ENCODE measurements around the gene MNT.

Gene MNT

DNA sequence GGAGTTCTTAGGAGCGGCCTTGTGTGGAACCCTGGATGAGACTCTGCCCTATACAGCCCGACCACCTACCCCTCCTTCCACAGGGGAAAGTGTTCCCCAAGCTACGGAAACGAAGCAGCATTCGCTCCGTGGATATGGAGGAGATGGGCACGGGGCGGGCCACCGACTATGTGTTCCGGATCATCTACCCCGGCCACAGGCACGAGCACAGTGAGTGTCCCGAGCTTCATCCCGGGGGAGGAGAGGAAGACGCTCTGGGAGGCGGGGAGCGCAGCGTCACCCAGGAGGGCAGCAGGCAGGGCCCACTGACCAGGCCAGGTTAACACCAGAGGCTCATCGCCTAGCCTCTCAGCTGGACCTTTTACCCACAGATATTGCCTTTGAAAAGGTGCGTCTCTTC is 35.7 kb downstream of the MNT start:
- TF ChIP-seq, protein P1, sequence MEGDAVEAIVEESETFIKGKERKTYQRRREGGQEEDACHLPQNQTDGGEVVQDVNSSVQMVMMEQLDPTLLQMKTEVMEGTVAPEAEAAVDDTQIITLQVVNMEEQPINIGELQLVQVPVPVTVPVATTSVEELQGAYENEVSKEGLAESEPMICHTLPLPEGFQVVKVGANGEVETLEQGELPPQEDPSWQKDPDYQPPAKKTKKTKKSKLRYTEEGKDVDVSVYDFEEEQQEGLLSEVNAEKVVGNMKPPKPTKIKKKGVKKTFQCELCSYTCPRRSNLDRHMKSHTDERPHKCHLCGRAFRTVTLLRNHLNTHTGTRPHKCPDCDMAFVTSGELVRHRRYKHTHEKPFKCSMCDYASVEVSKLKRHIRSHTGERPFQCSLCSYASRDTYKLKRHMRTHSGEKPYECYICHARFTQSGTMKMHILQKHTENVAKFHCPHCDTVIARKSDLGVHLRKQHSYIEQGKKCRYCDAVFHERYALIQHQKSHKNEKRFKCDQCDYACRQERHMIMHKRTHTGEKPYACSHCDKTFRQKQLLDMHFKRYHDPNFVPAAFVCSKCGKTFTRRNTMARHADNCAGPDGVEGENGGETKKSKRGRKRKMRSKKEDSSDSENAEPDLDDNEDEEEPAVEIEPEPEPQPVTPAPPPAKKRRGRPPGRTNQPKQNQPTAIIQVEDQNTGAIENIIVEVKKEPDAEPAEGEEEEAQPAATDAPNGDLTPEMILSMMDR (IDR thresholded peaks at IDR 0.05), result no peak
- Histone ChIP-seq H3K9me3 (no peaks in the 10 kb centered on the region), H3K27me3 (no peaks in the 10 kb centered on the region), H3K36me3 (peaks cover 72% of the 10 kb centered on the region), H3K4me3 (ENCODE audit: low read depth in 1 of 2, low read length in 1 of 2) (no peak overlapping the region), H3K4me1 (ENCODE audit: control insufficient read depth in 1 of 2, insufficient read depth in 1 of 2, low read depth in 1 of 2, low read length in 1 of 2) (peaks cover 13 to 15% of the 10 kb centered on the region in 2 experiments), H3K27ac (no peak overlapping the region)

DNA sequence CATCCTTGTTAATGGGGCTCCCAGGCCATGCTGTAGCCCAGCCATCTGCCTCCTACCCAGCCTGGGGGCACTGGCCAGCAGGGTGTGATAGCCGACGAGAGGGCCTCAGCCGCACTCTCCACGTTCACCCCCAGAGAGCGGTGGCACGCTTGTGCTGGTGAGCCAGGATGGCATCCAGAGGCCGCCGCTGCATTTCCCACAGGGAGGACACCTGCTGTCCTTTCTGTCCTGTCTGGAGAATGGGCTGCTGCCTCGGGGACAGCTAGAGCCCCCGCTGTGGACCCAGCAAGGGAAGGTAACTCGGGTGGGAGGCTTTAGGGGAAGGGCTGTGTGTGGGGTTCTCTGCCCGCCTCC is 36.1 kb downstream of the MNT start:
- peaks cover 76% of the 10 kb centered on the region for H3K36me3 ChIP-seq

GRCh38 chr17:2363851-2364762 is 36.8 kb downstream of the MNT start:
- Histone ChIP-seq H3K4me3 (ENCODE audit: low read depth in 1 of 2, low read length in 1 of 2) (no peak overlapping the region), H3K27ac (no peak overlapping the region), H3K36me3 (peaks cover 82% of the 10 kb centered on the region), H3K9me3 (no peaks in the 10 kb centered on the region), H3K4me1 (ENCODE audit: control insufficient read depth in 1 of 2, insufficient read depth in 1 of 2, low read depth in 1 of 2, low read length in 1 of 2) (peaks cover 6 to 9% of the 10 kb centered on the region in 2 experiments), H3K27me3 (no peaks in the 10 kb centered on the region)
- TF ChIP-seq, protein P1 (IDR thresholded peaks at IDR 0.05), result no peak

More for the DNA sequence above, 36.1 kb downstream of the MNT start:
- TF ChIP-seq, protein P1 (IDR thresholded peaks at IDR 0.05), result no peak
- H3K9me3 ChIP-seq, result no peaks in the 10 kb centered on the region
- no peaks in the 10 kb centered on the region for H3K27me3 ChIP-seq
- peaks cover 13 to 15% of the 10 kb centered on the region in 2 experiments for H3K4me1 ChIP-seq (ENCODE audit: control insufficient read depth in 1 of 2, insufficient read depth in 1 of 2, low read depth in 1 of 2, low read length in 1 of 2)
- no peak overlapping the region for H3K4me3 ChIP-seq (ENCODE audit: low read depth in 1 of 2, low read length in 1 of 2)
- H3K27ac ChIP-seq, result no peak overlapping the region

GRCh38 chr17:2363318-2363717 is 37.5 kb downstream of the MNT start:
- H3K27me3 ChIP-seq, result no peaks in the 10 kb centered on the region
- TF ChIP-seq, protein P1 (IDR thresholded peaks at IDR 0.05), result no peak
- H3K4me1 ChIP-seq (ENCODE audit: control insufficient read depth in 1 of 2, insufficient read depth in 1 of 2, low read depth in 1 of 2, low read length in 1 of 2), result peaks cover 0 to under 1% of the 10 kb centered on the region in 2 experiments
- no peak overlapping the region for H3K27ac ChIP-seq
- H3K36me3 ChIP-seq, result peaks cover 82% of the 10 kb centered on the region
- H3K9me3 ChIP-seq, result no peaks in the 10 kb centered on the region
- H3K4me3 ChIP-seq (ENCODE audit: low read depth in 1 of 2, low read length in 1 of 2), result no peak overlapping the region

DNA sequence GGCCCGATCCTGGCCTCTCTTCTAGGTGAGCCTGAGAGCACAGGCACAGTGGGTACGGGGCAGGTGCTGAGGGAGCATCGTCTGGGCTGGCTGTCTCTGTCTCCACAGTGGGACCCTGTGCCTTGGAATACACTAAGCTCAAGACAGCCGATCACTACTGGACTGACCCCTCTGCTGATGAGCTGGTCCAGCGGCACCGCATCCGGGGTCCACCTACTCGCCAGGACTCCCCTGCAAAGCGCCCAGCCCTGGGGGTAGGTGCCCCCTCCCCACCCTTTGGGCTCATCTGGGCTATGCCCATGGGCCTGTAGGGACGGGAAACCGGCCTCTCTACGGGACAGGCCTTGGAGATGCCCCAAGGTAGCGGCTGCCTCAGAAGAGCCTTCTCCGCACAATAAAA is 38.0 kb downstream of the MNT start:
- Histone ChIP-seq H3K27me3 (no peaks in the 10 kb centered on the region), H3K4me3 (ENCODE audit: low read depth in 1 of 2, low read length in 1 of 2) (no peak overlapping the region), H3K4me1 (ENCODE audit: control insufficient read depth in 1 of 2, insufficient read depth in 1 of 2, low read depth in 1 of 2, low read length in 1 of 2) (no peaks in the 10 kb centered on the region), H3K36me3 (peaks cover 80% of the 10 kb centered on the region), H3K9me3 (no peaks in the 10 kb centered on the region), H3K27ac (no peak overlapping the region)
- TF ChIP-seq, protein P1 (IDR thresholded peaks at IDR 0.05), result no peak
